ENCODE data around the gene CHSY3.

DNA sequence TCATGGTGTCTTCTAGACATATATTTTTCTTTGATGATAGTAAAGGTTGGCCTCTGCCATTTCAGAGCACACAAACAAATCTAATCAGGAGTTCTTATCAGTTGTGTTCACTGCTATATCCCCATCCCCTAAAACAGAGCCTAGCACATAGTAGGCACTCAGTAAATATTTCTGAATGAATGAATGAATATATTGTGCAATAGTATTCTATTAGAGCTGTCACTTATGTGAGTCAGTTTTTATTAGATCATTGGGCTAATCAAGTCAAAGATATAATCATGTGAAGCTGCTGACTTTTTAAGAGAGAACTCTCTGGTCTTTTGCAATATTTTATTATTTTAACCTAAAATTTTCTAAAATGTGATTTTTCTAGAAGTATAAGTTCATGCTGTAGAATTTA is 84.2 kb downstream of the CHSY3 start:
- no peak for TF ChIP-seq CTCF (conservative IDR thresholded peaks at IDR 0.05 in 1 of 2, IDR thresholded peaks at IDR 0.05 in 1 of 2; ENCODE audit: low read depth in 1 of 2, low read length in 2 of 2)
- no peak for TF ChIP-seq EZH2 (IDR thresholded peaks at IDR 0.05; ENCODE audit: low read length, missing control alignments)

All from fibroblast of lung (primary cell).